ENCODE results near the gene NOTCH3. TPM values are rescaled to one million over a fixed set of nuclear protein-coding genes. Genes with fewer than 3 reads are reported as not detected.

The NOTCH3 gene
- total RNA-seq, 1 experiment from 2014 or later = 60.6 TPM

DNA sequence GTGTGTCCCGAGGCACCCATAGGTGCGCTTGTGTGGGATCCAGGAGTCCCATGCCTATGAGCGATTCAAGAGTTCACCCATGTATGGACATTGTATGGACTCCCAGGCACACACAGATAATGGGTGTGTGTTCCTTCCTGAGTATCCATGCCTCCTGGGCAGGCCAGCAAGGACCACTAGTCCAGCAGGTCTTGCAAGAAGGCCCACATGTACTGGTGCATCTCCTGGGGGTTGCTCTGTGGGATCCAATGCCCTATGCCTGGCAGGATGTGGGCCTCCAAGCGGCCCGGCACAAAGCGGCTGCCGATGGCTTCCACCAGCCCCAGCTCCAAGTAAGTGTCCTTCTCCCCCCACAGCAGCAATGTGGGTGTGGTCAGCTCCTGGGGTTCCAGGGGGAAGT lies 26.5 kb upstream of the NOTCH3 start:
- Mint-ChIP-seq H3K27ac (ENCODE audit: unreplicated experiment) (no peak overlapping the region), H3K36me3 (ENCODE audit: insufficient read depth, unreplicated experiment) (peaks cover 22% of the 10 kb centered on the region), H3K4me3 (ENCODE audit: unreplicated experiment) (no peak overlapping the region), H3K4me1 (ENCODE audit: low read depth, unreplicated experiment) (peaks cover 8% of the 10 kb centered on the region), H3K27me3 (ENCODE audit: insufficient read depth, unreplicated experiment) (peaks cover 3% of the 10 kb centered on the region), H3K9me3 (ENCODE audit: unreplicated experiment) (no peaks in the 10 kb centered on the region)
- BruUV-seq (replicated peaks) = no TSS peak
- Histone ChIP-seq H3K27me3 (replicated peaks; ENCODE audit: control insufficient read depth, insufficient read depth, low read length) (no peaks in the 10 kb centered on the region), H3K9me3 (no peaks in the 10 kb centered on the region), H3K4me1 (peaks cover 16% of the 10 kb centered on the region), H3K4me3 (ENCODE audit: low read depth, low read length) (no peak overlapping the region), H3K36me3 (ENCODE audit: control insufficient read depth, insufficient read depth, low read length) (no peaks in the 10 kb centered on the region)
- ChIA-PET POLR2A (no interaction called here), CTCF (no interaction called here)
- no peak for DNase-seq
- TF ChIP-seq, protein P1, sequence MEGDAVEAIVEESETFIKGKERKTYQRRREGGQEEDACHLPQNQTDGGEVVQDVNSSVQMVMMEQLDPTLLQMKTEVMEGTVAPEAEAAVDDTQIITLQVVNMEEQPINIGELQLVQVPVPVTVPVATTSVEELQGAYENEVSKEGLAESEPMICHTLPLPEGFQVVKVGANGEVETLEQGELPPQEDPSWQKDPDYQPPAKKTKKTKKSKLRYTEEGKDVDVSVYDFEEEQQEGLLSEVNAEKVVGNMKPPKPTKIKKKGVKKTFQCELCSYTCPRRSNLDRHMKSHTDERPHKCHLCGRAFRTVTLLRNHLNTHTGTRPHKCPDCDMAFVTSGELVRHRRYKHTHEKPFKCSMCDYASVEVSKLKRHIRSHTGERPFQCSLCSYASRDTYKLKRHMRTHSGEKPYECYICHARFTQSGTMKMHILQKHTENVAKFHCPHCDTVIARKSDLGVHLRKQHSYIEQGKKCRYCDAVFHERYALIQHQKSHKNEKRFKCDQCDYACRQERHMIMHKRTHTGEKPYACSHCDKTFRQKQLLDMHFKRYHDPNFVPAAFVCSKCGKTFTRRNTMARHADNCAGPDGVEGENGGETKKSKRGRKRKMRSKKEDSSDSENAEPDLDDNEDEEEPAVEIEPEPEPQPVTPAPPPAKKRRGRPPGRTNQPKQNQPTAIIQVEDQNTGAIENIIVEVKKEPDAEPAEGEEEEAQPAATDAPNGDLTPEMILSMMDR (IDR thresholded peaks at IDR 0.05; ENCODE audit: insufficient read depth in 1 of 2, low read depth in 1 of 2, low read length in 1 of 2, severe bottlenecking in 1 of 2, unreplicated experiment in 1 of 2) = no peak
- intact Hi-C loops (cut with micrococcal nuclease; ENCODE audit: unreplicated experiment) = no loop called here

DNA sequence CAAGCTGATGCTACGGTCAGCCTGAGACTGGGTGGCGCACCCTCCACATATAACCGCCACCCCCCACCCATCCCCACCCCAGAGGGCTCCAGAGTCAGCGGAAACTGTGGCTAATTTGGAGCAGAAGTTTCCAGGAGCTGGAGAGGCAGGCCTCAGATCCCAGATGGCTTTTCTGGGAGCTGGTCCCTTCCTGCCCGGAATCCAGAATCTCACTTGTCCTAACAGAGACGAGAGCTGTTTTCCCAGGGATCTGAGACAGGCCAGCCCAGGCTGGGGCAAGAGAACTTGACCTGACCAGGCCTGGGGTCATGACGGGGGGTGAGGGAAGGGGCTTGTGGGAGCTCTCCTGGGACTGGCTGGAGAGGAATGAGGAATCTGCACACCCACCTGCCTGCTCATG lies 25.0 kb upstream of the NOTCH3 start:
- POLR2A ChIA-PET = no interaction called here
- Histone ChIP-seq H3K4me3 (ENCODE audit: low read depth, low read length) (no peak overlapping the region), H3K36me3 (ENCODE audit: control insufficient read depth, insufficient read depth, low read length) (no peaks in the 10 kb centered on the region), H3K27me3 (replicated peaks; ENCODE audit: control insufficient read depth, insufficient read depth, low read length) (no peaks in the 10 kb centered on the region), H3K9me3 (no peaks in the 10 kb centered on the region), H3K4me1 (peaks cover 17% of the 10 kb centered on the region)
- no peak for DNase-seq
- CTCF ChIA-PET = interaction anchor here (0.6 kb wide), 1 partner anchor 133 kb away, joined by 3 read pairs; no protein-coding TSS in a partner anchor
- Mint-ChIP-seq H3K9me3 (ENCODE audit: unreplicated experiment) (no peaks in the 10 kb centered on the region), H3K27me3 (ENCODE audit: insufficient read depth, unreplicated experiment) (peaks cover 3% of the 10 kb centered on the region), H3K4me3 (ENCODE audit: unreplicated experiment) (no peak overlapping the region), H3K4me1 (ENCODE audit: low read depth, unreplicated experiment) (peaks cover 10% of the 10 kb centered on the region), H3K27ac (ENCODE audit: unreplicated experiment) (no peak overlapping the region), H3K36me3 (ENCODE audit: insufficient read depth, unreplicated experiment) (peaks cover 19% of the 10 kb centered on the region)
- no TSS peak for BruUV-seq (replicated peaks)
- TF ChIP-seq, protein P1 (IDR thresholded peaks at IDR 0.05; ENCODE audit: insufficient read depth in 1 of 2, low read depth in 1 of 2, low read length in 1 of 2, severe bottlenecking in 1 of 2, unreplicated experiment in 1 of 2) = no peak
- intact Hi-C loops (cut with micrococcal nuclease; ENCODE audit: unreplicated experiment) = no loop called here

DNA sequence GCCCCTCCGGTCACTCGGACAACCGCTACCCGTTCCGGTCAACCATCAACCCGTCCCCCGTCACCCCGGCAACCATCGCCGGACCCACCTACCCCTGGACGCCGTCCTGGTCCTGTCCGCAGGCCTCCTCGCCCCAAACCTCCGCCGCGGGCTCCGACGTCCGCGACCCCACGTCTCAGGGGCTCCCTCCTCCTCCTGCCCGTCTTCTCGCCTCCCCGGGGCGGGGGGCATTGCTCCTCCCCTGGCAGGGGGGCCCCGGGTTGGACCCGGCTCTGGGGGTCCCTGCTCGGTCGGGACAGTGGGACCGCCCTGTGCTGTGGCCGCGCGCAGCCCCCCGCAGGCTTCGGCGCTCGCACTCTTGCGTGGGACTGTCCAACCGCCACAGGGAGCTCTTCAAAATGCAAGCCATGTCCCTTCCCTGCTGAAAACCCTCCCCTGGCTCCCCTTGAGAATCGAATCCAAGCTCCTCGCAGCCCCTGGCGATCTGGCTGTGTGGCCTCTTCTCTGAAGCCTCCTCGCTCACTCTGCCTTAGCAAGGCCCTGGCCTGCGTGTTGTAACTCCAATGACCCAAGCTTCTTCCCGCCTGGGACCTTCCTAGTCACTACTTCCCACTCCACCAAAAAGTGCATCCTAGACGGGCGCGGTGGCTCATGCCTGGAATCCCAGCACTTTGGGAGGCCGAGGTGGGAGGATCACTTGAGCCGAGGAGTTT lies 23.0 kb upstream of the NOTCH3 start:
- H3K4me1 Mint-ChIP-seq (ENCODE audit: low read depth, unreplicated experiment) = peaks cover 10% of the 10 kb centered on the region
- TF ChIP-seq, protein P1 (IDR thresholded peaks at IDR 0.05; ENCODE audit: insufficient read depth in 1 of 2, low read depth in 1 of 2, low read length in 1 of 2, severe bottlenecking in 1 of 2, unreplicated experiment in 1 of 2) = no peak
- H3K36me3 Mint-ChIP-seq (ENCODE audit: insufficient read depth, unreplicated experiment) = peaks cover 19% of the 10 kb centered on the region
- no peaks in the 10 kb centered on the region for H3K9me3 ChIP-seq
- no peaks in the 10 kb centered on the region for H3K9me3 Mint-ChIP-seq (ENCODE audit: unreplicated experiment)
- H3K4me3 ChIP-seq (ENCODE audit: low read depth, low read length) = peak overlapping the region; percentile 55
- intact Hi-C loops (cut with micrococcal nuclease; ENCODE audit: unreplicated experiment) = no loop called here
- CTCF ChIA-PET = no interaction called here
- no peaks in the 10 kb centered on the region for H3K27me3 ChIP-seq (replicated peaks; ENCODE audit: control insufficient read depth, insufficient read depth, low read length)
- no TSS peak for BruUV-seq (replicated peaks)
- DNase-seq = no peak
- no peaks in the 10 kb centered on the region for H3K36me3 ChIP-seq (ENCODE audit: control insufficient read depth, insufficient read depth, low read length)
- H3K4me1 ChIP-seq = peaks cover 17% of the 10 kb centered on the region
- peak overlapping the region; percentile 72 for H3K4me3 Mint-ChIP-seq (ENCODE audit: unreplicated experiment)
- peaks cover 3% of the 10 kb centered on the region for H3K27me3 Mint-ChIP-seq (ENCODE audit: insufficient read depth, unreplicated experiment)
- POLR2A ChIA-PET = no interaction called here
- H3K27ac Mint-ChIP-seq (ENCODE audit: unreplicated experiment) = peak overlapping the region; percentile 88
